ENCODE results near the gene GJE1.

Gene GJE1

DNA sequence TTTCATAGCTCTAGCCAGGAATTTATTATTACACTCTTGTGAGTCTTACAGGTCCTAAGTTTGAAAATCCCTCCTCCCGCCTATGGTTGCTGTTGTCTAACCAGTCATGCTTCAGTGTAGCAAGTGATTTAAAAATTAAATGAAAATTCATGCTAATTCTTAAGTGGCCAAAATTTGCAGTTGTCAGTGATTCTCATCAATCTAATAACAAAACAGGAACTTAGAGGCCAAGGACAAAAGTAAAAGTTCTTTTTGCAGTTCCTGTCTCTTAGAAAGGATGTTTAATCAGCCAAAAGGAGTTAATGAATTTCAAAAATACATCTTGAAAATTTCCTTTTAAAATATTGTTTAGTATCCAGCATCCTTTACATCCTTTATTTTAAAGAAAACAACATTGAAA lies 50.6 kb downstream of the GJE1 start:
- no peak for DNase-seq
- Mint-ChIP-seq H3K4me1 (no peaks in the 10 kb centered on the region), H3K36me3 (ENCODE audit: low read depth) (peaks cover 5% of the 10 kb centered on the region), H3K27me3 (ENCODE audit: low read depth, poor library complexity) (no peaks in the 10 kb centered on the region), H3K9me3 (no peaks in the 10 kb centered on the region), H3K27ac (no peak overlapping the region), H3K4me3 (no peak overlapping the region)
- TF ChIP-seq, protein P1, sequence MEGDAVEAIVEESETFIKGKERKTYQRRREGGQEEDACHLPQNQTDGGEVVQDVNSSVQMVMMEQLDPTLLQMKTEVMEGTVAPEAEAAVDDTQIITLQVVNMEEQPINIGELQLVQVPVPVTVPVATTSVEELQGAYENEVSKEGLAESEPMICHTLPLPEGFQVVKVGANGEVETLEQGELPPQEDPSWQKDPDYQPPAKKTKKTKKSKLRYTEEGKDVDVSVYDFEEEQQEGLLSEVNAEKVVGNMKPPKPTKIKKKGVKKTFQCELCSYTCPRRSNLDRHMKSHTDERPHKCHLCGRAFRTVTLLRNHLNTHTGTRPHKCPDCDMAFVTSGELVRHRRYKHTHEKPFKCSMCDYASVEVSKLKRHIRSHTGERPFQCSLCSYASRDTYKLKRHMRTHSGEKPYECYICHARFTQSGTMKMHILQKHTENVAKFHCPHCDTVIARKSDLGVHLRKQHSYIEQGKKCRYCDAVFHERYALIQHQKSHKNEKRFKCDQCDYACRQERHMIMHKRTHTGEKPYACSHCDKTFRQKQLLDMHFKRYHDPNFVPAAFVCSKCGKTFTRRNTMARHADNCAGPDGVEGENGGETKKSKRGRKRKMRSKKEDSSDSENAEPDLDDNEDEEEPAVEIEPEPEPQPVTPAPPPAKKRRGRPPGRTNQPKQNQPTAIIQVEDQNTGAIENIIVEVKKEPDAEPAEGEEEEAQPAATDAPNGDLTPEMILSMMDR (IDR thresholded peaks at IDR 0.05), result no peak

DNA sequence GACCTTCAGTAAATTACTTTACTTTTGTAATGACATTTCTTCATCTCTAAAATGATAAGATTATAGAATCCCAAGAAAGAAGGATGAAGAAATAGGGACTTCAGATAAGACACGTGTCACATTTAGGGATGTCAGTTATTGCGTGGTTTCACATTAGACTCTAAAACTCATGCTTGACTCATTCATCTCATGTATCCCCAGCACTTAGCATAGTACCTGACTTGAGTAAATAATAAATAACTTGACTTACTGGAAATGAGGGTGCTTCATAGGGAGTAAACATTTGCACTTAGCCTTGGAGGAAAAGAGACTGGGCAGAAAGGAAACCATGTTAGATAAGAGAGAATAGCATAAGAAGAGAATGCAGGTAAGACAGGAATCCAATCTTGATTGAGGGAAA lies 51.6 kb downstream of the GJE1 start:
- Mint-ChIP-seq H3K4me3 (no peak overlapping the region), H3K27me3 (ENCODE audit: low read depth, poor library complexity) (no peaks in the 10 kb centered on the region), H3K9me3 (no peaks in the 10 kb centered on the region), H3K27ac (no peak overlapping the region), H3K36me3 (ENCODE audit: low read depth) (peaks cover 8% of the 10 kb centered on the region), H3K4me1 (no peaks in the 10 kb centered on the region)
- TF ChIP-seq, protein P1 (IDR thresholded peaks at IDR 0.05), result no peak
- DNase-seq, result no peak
